ENCODE data around the gene FXYD2. TPM values are rescaled to one million over a fixed set of nuclear protein-coding genes. Genes with fewer than 3 reads are reported as not detected.

FXYD2 gene
- total RNA-seq, 1 experiment from 2014 or later: not detected

- H3K9me2 ChIP-seq (replicated peaks; ENCODE audit: low read length): no peaks in the 10 kb centered on the region
- H3K9me3 ChIP-seq (ENCODE audit: low read length): no peaks in the 10 kb centered on the region
- H3K9ac ChIP-seq (ENCODE audit: low read length): no peak overlapping the region
- ChIA-PET CTCF (interaction anchor here (1.0 to 2.0 kb wide), 3 partner anchors 9 to 391 kb away, joined by 3 to 13 read pairs (median 4); no protein-coding TSS in a partner anchor), POLR2A (ENCODE audit: unreplicated experiment) (no interaction called here)
- no TSS peak for BruUV-seq (replicated peaks)
- no peak for TF ChIP-seq CTCF (conservative IDR thresholded peaks at IDR 0.05; ENCODE audit: low read depth, low read length)
- no peak for TF ChIP-seq EZH2 (IDR thresholded peaks at IDR 0.05; ENCODE audit: low read length, unreplicated experiment)
- no peak for TF ChIP-seq EZH2phosphoT487 (IDR thresholded peaks at IDR 0.05; ENCODE audit: borderline replicate concordance, low read length)
- H3K79me2 ChIP-seq (ENCODE audit: low read length): no peaks in the 10 kb centered on the region
- peak overlapping the region; percentile 57; the same call in 1 of the 2 replicates for H2AFZ ChIP-seq (ENCODE audit: low read length)
- H3K4me3 ChIP-seq (ENCODE audit: low read length): no peak overlapping the region
- no peak overlapping the region for H3K27ac ChIP-seq (ENCODE audit: low read length)
- intact Hi-C loops (cut with micrococcal nuclease): loop anchor here (5.0 kb wide), 2 partner anchors 390 to 580 kb away; no protein-coding TSS in a partner anchor
- H3K36me3 ChIP-seq (ENCODE audit: low read depth, low read length): no peaks in the 10 kb centered on the region
- H3K27me3 ChIP-seq (ENCODE audit: low read length): peaks cover 6% of the 10 kb centered on the region; the same call in 1 of the 2 replicates
- no peak overlapping the region for H3K4me2 ChIP-seq (ENCODE audit: low read length)
- H3F3A ChIP-seq (ENCODE audit: low read length, unreplicated experiment): no peaks in the 10 kb centered on the region
- ATAC-seq (no peak), DNase-seq (no peak)
- no peaks in the 10 kb centered on the region for H4K20me1 ChIP-seq (ENCODE audit: low read length)
- H3K4me1 ChIP-seq (ENCODE audit: insufficient read depth, low read length): peaks cover 14% of the 10 kb centered on the region
Observed at GRCh38 chr11:117816846-117817367, 7.6 kb downstream of the FXYD2 start.

- DNase-seq: peak; percentile 69
- no peak for TF ChIP-seq CTCF (conservative IDR thresholded peaks at IDR 0.05; ENCODE audit: low read depth, low read length)
- TF ChIP-seq EZH2 (IDR thresholded peaks at IDR 0.05; ENCODE audit: low read length, unreplicated experiment): no peak
- no peak for TF ChIP-seq EZH2phosphoT487 (IDR thresholded peaks at IDR 0.05; ENCODE audit: borderline replicate concordance, low read length)
- peak; percentile 68 for ATAC-seq
- Histone ChIP-seq H3K36me3 (ENCODE audit: low read depth, low read length) (no peaks in the 10 kb centered on the region), H3K27ac (ENCODE audit: low read length) (no peak overlapping the region), H3F3A (ENCODE audit: low read length, unreplicated experiment) (no peaks in the 10 kb centered on the region), H3K4me2 (ENCODE audit: low read length) (no peak overlapping the region), H3K9me3 (ENCODE audit: low read length) (no peaks in the 10 kb centered on the region), H3K9me2 (replicated peaks; ENCODE audit: low read length) (no peaks in the 10 kb centered on the region), H3K4me1 (ENCODE audit: insufficient read depth, low read length) (peaks cover 14% of the 10 kb centered on the region), H2AFZ (ENCODE audit: low read length) (peak overlapping the region; percentile 60), H3K9ac (ENCODE audit: low read length) (no peak overlapping the region), H4K20me1 (ENCODE audit: low read length) (no peaks in the 10 kb centered on the region), H3K4me3 (ENCODE audit: low read length) (no peak overlapping the region), H3K79me2 (ENCODE audit: low read length) (no peaks in the 10 kb centered on the region), H3K27me3 (ENCODE audit: low read length) (0 out of 2 replicates have a peak, but pooled peaks cover under 1% of the 10 kb centered on the region)
- BruUV-seq (replicated peaks): no TSS peak
- ChIA-PET POLR2A (ENCODE audit: unreplicated experiment) (no interaction called here), CTCF (interaction anchor here (0.9 to 2.0 kb wide), 4 partner anchors 9 to 390 kb away, joined by 3 to 13 read pairs (median 4); no protein-coding TSS in a partner anchor)
- intact Hi-C loops (cut with micrococcal nuclease): loop anchor here (5.0 kb wide), 2 partner anchors 389 to 579 kb away; no protein-coding TSS in a partner anchor
Observed at GRCh38 chr11:117816151-117816741, 8.3 kb downstream of the FXYD2 start.
